Bronchial epithelial cell (primary cell): ENCODE measurements around the gene P2RY13. TPM values are rescaled to one million over a fixed set of nuclear protein-coding genes. Genes with fewer than 3 reads are reported as not detected.

ENCODE experiments used
- DNase-seq: peaks from one replicate; pipeline ENCODE4 v3.0.0-alpha.2; 2010; ENCODE audit warnings: low read depth
- FAIRE-seq: peaks from 2 replicates; lab custom pipeline; 2011; peaks lifted over from hg19 to GRCh38; lab: Jason Lieb, UNC
- H3K27me3 ChIP-seq: 2 replicates; pipeline ENCODE4 v1.5.1; 2011; ENCODE audit warnings: low read length; ENCODE audit not compliant: control insufficient read depth, insufficient read depth
- H3K36me3 ChIP-seq: 2 replicates; pipeline ENCODE4 v1.5.1; 2011; ENCODE audit warnings: low read length; ENCODE audit not compliant: control insufficient read depth, insufficient read depth
- H3K4me3 ChIP-seq: 2 replicates; pipeline ENCODE4 v1.5.1; 2011; ENCODE audit warnings: mild to moderate bottlenecking, low read depth, low read length, control low read depth
- CTCF ChIP-seq: IDR thresholded peaks from 2 replicates; pipeline ENCODE4 v1.5.1; 2011; ENCODE audit warnings: mild to moderate bottlenecking, moderate library complexity, low read length, control low read depth, inconsistent platforms; ENCODE audit not compliant: insufficient read depth, severe bottlenecking
- total RNA-seq: library from RNA; depleted of rRNA; stranded (reverse); fragments of >200 nt; gene quantifications from 2 replicates; pipeline ENCODE4 v1.2.1, GENCODE V29; 2014

The P2RY13 gene
- total RNA-seq, 1 donor from 2014 or later: not detected

GRCh38 chr3:151293127-151293526 lies 36.2 kb downstream of the P2RY13 start:
- no peak for DNase-seq
- Histone ChIP-seq H3K27me3 (no peaks in the 10 kb centered on the region), H3K36me3 (peaks cover 9% of the 10 kb centered on the region), H3K4me3 (no peak overlapping the region)
- TF ChIP-seq CTCF: no peak
- no peak for FAIRE-seq

GRCh38 chr3:151290673-151291072 lies 38.7 kb downstream of the P2RY13 start:
- Histone ChIP-seq H3K36me3 (peaks cover 4% of the 10 kb centered on the region), H3K27me3 (no peaks in the 10 kb centered on the region), H3K4me3 (no peak overlapping the region)
- FAIRE-seq (no peak), DNase-seq (peak; percentile 44)
- TF ChIP-seq CTCF: peak; percentile 26

GRCh38 chr3:151289445-151289844 lies 39.9 kb downstream of the P2RY13 start:
- no peaks in the 10 kb centered on the region for H3K27me3 ChIP-seq
- no peak for TF ChIP-seq CTCF
- no peak for DNase-seq
- no peaks in the 10 kb centered on the region for H3K36me3 ChIP-seq
- H3K4me3 ChIP-seq: no peak overlapping the region
- FAIRE-seq: no peak

- Histone ChIP-seq H3K27me3 (no peaks in the 10 kb centered on the region), H3K4me3 (no peak overlapping the region), H3K36me3 (no peaks in the 10 kb centered on the region)
- FAIRE-seq (no peak), DNase-seq (no peak)
- no peak for TF ChIP-seq CTCF
Observed at GRCh38 chr3:151285940-151286339, 43.4 kb downstream of the P2RY13 start.

GRCh38 chr3:151283907-151284461 lies 45.4 kb downstream of the P2RY13 start:
- DNase-seq (peak; percentile 73), FAIRE-seq (no peak)

More at GRCh38 chr3:151283907-151284461, 45.4 kb downstream of the P2RY13 start:
- Histone ChIP-seq H3K36me3 (no peaks in the 10 kb centered on the region), H3K4me3 (no peak overlapping the region), H3K27me3 (no peaks in the 10 kb centered on the region)
- no peak for TF ChIP-seq CTCF
